Endothelial cell (in vitro differentiated cells): ENCODE measurements around the gene OR4C46. TPM values are rescaled to one million over a fixed set of nuclear protein-coding genes. Genes with fewer than 3 reads are reported as not detected.
"Not testable (repeated sequence)": the region's sequence is repeated elsewhere in the genome, so short reads cannot be mapped to it uniquely, and the experiment has no call there.

Experiments used
- DNase-seq: peaks from one replicate; pipeline ENCODE4 v3.0.0; 2021; ENCODE audit warnings: low spot score
- H3K27ac Mint-ChIP-seq: one replicate; pipeline ENCODE4 v1.8.0; 2021; ENCODE audit warnings: mixed read lengths, inconsistent platforms; ENCODE audit not compliant: unreplicated experiment
- H3K27me3 Mint-ChIP-seq: one replicate; pipeline ENCODE4 v1.8.0; 2021; ENCODE audit warnings: mild to moderate bottlenecking, moderate library complexity, mixed read lengths, inconsistent platforms; ENCODE audit not compliant: unreplicated experiment
- H3K36me3 Mint-ChIP-seq: one replicate; pipeline ENCODE4 v1.8.0; 2021; ENCODE audit warnings: mild to moderate bottlenecking, low read depth, mixed read lengths, inconsistent platforms; ENCODE audit not compliant: unreplicated experiment
- H3K4me1 Mint-ChIP-seq: one replicate; pipeline ENCODE4 v1.8.0; 2021; ENCODE audit warnings: mild to moderate bottlenecking, mixed read lengths, inconsistent platforms; ENCODE audit not compliant: unreplicated experiment
- H3K4me3 Mint-ChIP-seq: one replicate; pipeline ENCODE4 v1.8.0; 2021; ENCODE audit warnings: mild to moderate bottlenecking, mixed read lengths, inconsistent platforms; ENCODE audit not compliant: unreplicated experiment
- H3K9me3 Mint-ChIP-seq: one replicate; pipeline ENCODE4 v1.8.0; 2021; ENCODE audit warnings: mixed read lengths, inconsistent platforms; ENCODE audit not compliant: unreplicated experiment
- long read RNA-seq: library from polyadenylated mRNA; unstranded; transcript quantifications from one replicate; pipeline ENCODE4 v2.0.0, GENCODE V29; 2020; ENCODE audit not compliant: unreplicated experiment
- total RNA-seq: library from RNA; stranded (reverse); fragmentation: NEBNext Ultra II Directional; extraction: Animal tissue kit (Norgen Biotek cat#: 25700); gene quantifications from one replicate; pipeline ENCODE4 v1.2.1, GENCODE V29; 2021; ENCODE audit not compliant: unreplicated experiment
- TF ChIP-seq, protein P1 (sequence below): fragments of 200-600 bp; sonication (generic); IDR thresholded peaks from one replicate; pipeline ENCODE4 v1.5.0; 2021; ENCODE audit warnings: antibody characterized with exemption; ENCODE audit not compliant: unreplicated experiment

The OR4C46 gene
- not detected for total RNA-seq
- long read RNA-seq: 0 reads

GRCh38 chr11:54603898-54604297 lies at the start of gene OR4C46:
OR4C46 (minus strand) TSS chr11:54603998; CDS start chr11:54603998, 0 bp downstream.
- Mint-ChIP-seq H3K4me1 (no peaks in the 10 kb centered on the region), H3K27ac (no peak within 1 kb of the TSS), H3K9me3 (peaks cover 17% of the 10 kb centered on the region), H3K4me3 (no peak within 1 kb of the TSS), H3K27me3 (peaks cover 5% of the 10 kb centered on the region), H3K36me3 (peaks cover 4% of the 10 kb centered on the region)
- no peak for DNase-seq
- TF ChIP-seq, protein P1, sequence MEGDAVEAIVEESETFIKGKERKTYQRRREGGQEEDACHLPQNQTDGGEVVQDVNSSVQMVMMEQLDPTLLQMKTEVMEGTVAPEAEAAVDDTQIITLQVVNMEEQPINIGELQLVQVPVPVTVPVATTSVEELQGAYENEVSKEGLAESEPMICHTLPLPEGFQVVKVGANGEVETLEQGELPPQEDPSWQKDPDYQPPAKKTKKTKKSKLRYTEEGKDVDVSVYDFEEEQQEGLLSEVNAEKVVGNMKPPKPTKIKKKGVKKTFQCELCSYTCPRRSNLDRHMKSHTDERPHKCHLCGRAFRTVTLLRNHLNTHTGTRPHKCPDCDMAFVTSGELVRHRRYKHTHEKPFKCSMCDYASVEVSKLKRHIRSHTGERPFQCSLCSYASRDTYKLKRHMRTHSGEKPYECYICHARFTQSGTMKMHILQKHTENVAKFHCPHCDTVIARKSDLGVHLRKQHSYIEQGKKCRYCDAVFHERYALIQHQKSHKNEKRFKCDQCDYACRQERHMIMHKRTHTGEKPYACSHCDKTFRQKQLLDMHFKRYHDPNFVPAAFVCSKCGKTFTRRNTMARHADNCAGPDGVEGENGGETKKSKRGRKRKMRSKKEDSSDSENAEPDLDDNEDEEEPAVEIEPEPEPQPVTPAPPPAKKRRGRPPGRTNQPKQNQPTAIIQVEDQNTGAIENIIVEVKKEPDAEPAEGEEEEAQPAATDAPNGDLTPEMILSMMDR: no peak

DNA sequence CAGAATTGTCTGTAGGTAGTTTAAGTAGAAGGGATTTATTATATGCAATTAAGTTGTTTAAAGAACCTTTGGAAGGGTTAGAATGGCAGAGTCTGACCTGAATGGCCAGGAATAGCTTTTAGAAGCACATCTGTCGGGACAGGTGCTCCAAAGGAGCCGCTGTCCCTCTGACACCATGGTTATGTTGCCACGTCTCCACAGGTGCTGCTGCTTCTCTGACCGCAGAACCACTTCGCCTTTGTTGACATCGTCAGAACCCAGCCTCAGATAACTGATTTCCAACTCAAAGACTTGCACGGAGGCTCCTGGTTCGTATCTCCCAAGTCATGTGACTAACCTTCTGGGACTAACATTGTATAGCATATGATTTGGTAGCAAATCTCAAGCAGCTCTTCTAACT lies 41.8 kb upstream of the OR4C46 start:
- H3K27me3 Mint-ChIP-seq, H3K27ac Mint-ChIP-seq, DNase-seq, H3K4me3 Mint-ChIP-seq, H3K36me3 Mint-ChIP-seq, H3K4me1 Mint-ChIP-seq: not testable (repeated sequence)
- peaks cover 10% of the 10 kb centered on the region for H3K9me3 Mint-ChIP-seq

DNA sequence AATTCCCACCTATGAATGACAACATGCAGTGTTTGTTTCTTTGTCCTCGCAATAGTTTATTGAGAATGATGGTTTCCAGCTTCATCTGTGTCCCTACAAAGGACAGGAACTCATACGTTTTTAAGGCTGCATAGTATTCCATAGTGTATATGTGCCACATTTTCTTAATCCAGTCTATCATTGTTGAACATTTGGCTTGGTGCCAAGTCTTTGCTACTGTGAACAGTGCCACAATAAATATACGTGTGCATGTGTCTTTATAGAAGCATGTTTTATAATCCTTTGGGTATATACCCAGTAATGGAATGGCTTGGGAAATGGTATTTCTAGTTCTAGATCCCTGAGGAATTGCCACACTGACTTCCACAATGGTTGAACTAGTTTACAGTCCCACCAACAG lies 42.4 kb downstream of the OR4C46 start:
- not testable (repeated sequence) for H3K4me1 Mint-ChIP-seq, H3K4me3 Mint-ChIP-seq, H3K27ac Mint-ChIP-seq, H3K27me3 Mint-ChIP-seq, DNase-seq, H3K36me3 Mint-ChIP-seq
- H3K9me3 Mint-ChIP-seq: peaks cover 37% of the 10 kb centered on the region

- peaks cover 24% of the 10 kb centered on the region for H3K9me3 Mint-ChIP-seq
- H3K27me3 Mint-ChIP-seq: no peaks in the 10 kb centered on the region
- no peak overlapping the region for H3K4me3 Mint-ChIP-seq
- H3K36me3 Mint-ChIP-seq: peaks cover 3% of the 10 kb centered on the region
- DNase-seq: no peak
- H3K4me1 Mint-ChIP-seq: no peaks in the 10 kb centered on the region
- TF ChIP-seq, protein P1: no peak
- no peak overlapping the region for H3K27ac Mint-ChIP-seq
Measured at GRCh38 chr11:54558919-54559318, 44.9 kb downstream of the OR4C46 start.

- TF ChIP-seq, protein P1: no peak
- Mint-ChIP-seq H3K27ac (no peak overlapping the region), H3K9me3 (peaks cover 24% of the 10 kb centered on the region), H3K4me1 (no peaks in the 10 kb centered on the region), H3K27me3 (no peaks in the 10 kb centered on the region), H3K4me3 (no peak overlapping the region), H3K36me3 (peaks cover 3% of the 10 kb centered on the region)
- no peak for DNase-seq
Measured at GRCh38 chr11:54558407-54558806, 45.4 kb downstream of the OR4C46 start.

Other genes starting within 250 kb of the OR4C46 start
- gene OR4A5, start 102.8 kb upstream of the OR4C46 start, total RNA-seq: not detected